H1 (cell line): Measurements from ENCODE around the gene TK1. TPM values are rescaled to one million over a fixed set of nuclear protein-coding genes. Genes with fewer than 3 reads are reported as not detected.

Experiments
- CTCF ChIA-PET: fragments of 300-600 bp; sonication (Branson Sonifier 250); formaldehyde crosslinking; loops from one replicate; lab custom pipeline; 2021; ENCODE audit not compliant: partially characterized antibody; lab: Charles Lee
- POLR2A ChIA-PET: fragments of 300-600 bp; sonication (Branson Sonifier 250); formaldehyde crosslinking; loops from one replicate; lab custom pipeline; 2021; ENCODE audit warnings: inconsistent platforms; ENCODE audit not compliant: partially characterized antibody; lab: Charles Lee
- DNase-seq, 2 experiments: peaks; one replicate each; pipeline versions ENCODE4 v3.0.0 to v3.0.0-alpha.2; 2010 to 2022; ENCODE audit warnings: low spot score in 2 of 2, low read depth in 1 of 2, mixed read lengths in 1 of 2
- FAIRE-seq: peaks from 2 replicates; lab custom pipeline; 2011; peaks lifted over from hg19 to GRCh38; lab: Jason Lieb, UNC
- H2AFZ ChIP-seq: 2 replicates; pipeline ENCODE4 v1.8.1; 2012; ENCODE audit warnings: low read length, inconsistent platforms
- H2AK5ac ChIP-seq: 2 replicates; pipeline ENCODE4 v1.6.1; 2013; ENCODE audit warnings: low read depth, low read length
- H2BK120ac ChIP-seq: replicated peaks from 2 replicates; pipeline ENCODE3; 2013; ENCODE audit warnings: low read depth, low read length, inconsistent platforms
- H2BK12ac ChIP-seq: 2 replicates; pipeline ENCODE4 v1.6.1; 2013; ENCODE audit warnings: low read depth, low read length
- H2BK15ac ChIP-seq: 2 replicates; pipeline ENCODE4 v1.6.1; 2013; ENCODE audit warnings: low read length
- H2BK20ac ChIP-seq: 2 replicates; pipeline ENCODE4 v1.6.1; 2013; ENCODE audit warnings: low read length
- H2BK5ac ChIP-seq: 2 replicates; pipeline ENCODE4 v1.6.1; 2013; ENCODE audit warnings: low read depth, low read length
- H3K14ac ChIP-seq: 2 replicates; pipeline ENCODE4 v1.6.1; 2013; ENCODE audit warnings: inconsistent platforms; ENCODE audit not compliant: insufficient read length
- H3K18ac ChIP-seq: 2 replicates; pipeline ENCODE4 v1.6.1; 2013; ENCODE audit warnings: low read length; ENCODE audit errors: extremely low read depth
- H3K23ac ChIP-seq: 2 replicates; pipeline ENCODE4 v1.6.1; 2013; ENCODE audit warnings: inconsistent platforms; ENCODE audit not compliant: insufficient read length
- H3K23me2 ChIP-seq: 2 replicates; pipeline ENCODE4 v1.6.1; 2013; ENCODE audit warnings: low read depth, low read length
- H3K27ac ChIP-seq: 2 replicates; pipeline ENCODE4 v1.6.1; 2011; ENCODE audit warnings: low read depth, low read length, inconsistent platforms
- H3K27me3 ChIP-seq, 4 experiments: replicated peaks in 1 of 4; 1 replicate in 1 of 4; 2 replicates in 3 of 4; pipeline versions ENCODE4 v1.6.1 to v1.8.1; 2011 to 2013; ENCODE audit warnings: low read length in 3 of 4, mild to moderate bottlenecking in 3 of 4, inconsistent platforms in 2 of 4, mixed read lengths in 2 of 4, moderate library complexity in 1 of 4; ENCODE audit not compliant: control insufficient read depth in 3 of 4, insufficient read depth in 3 of 4; ENCODE audit errors: extremely low read depth in 1 of 4
- H3K36me3 ChIP-seq, 4 experiments: 2 replicates each; pipeline versions ENCODE4 v1.6.1 to v1.8.1; 2011 to 2013; ENCODE audit warnings: mild to moderate bottlenecking in 4 of 4, low read length in 3 of 4, moderate library complexity in 2 of 4, control low read depth in 1 of 4, inconsistent platforms in 1 of 4; ENCODE audit not compliant: insufficient read depth in 4 of 4, control insufficient read depth in 2 of 4
- H3K4ac ChIP-seq: replicated peaks from 2 replicates; pipeline ENCODE3; 2013; ENCODE audit warnings: low read length, low read depth, mixed read lengths, inconsistent platforms; ENCODE audit not compliant: insufficient read length
- H3K4me1 ChIP-seq, 4 experiments: replicated peaks in 1 of 4; 1 replicate in 1 of 4; 2 replicates in 3 of 4; pipeline versions ENCODE4 v1.6.1 to v1.8.1; 2011 to 2013; ENCODE audit warnings: low read length in 3 of 4, inconsistent platforms in 2 of 4, mixed read lengths in 1 of 4; ENCODE audit not compliant: insufficient read depth in 4 of 4, control insufficient read depth in 3 of 4
- H3K4me2 ChIP-seq, 2 experiments: 2 replicates each; pipeline versions ENCODE4 v1.6.1 to v1.8.1; 2011 to 2013; ENCODE audit warnings: low read depth in 2 of 2, low read length in 2 of 2, control low read depth in 1 of 2, inconsistent platforms in 1 of 2, mild to moderate bottlenecking in 1 of 2; ENCODE audit not compliant: insufficient read depth in 1 of 2
- H3K4me3 ChIP-seq, 4 experiments: fragments of 200-600, 300-600 bp in 1 of 4; sonication (generic), shearing (Covaris generic), sonication (Bioruptor Twin) in 1 of 4; 2 replicates each; pipeline versions ENCODE4 v1.5.1 to v1.8.1; 2011 to 2016; ENCODE audit warnings: low read length in 4 of 4, low read depth in 3 of 4, control low read depth in 2 of 4, inconsistent platforms in 2 of 4, mild to moderate bottlenecking in 2 of 4, mixed read lengths in 1 of 4, moderate library complexity in 1 of 4; ENCODE audit not compliant: insufficient read depth in 2 of 4; ENCODE audit errors: extremely low read depth in 1 of 4
- H3K56ac ChIP-seq: replicated peaks from 2 replicates; pipeline ENCODE3; 2013; ENCODE audit warnings: low read depth, mild to moderate bottlenecking, mixed read lengths, low read length, inconsistent platforms; ENCODE audit not compliant: insufficient read length
- H3K79me1 ChIP-seq: 2 replicates; pipeline ENCODE4 v1.6.1; 2013; ENCODE audit warnings: low read depth, low read length, control low read depth
- H3K79me2 ChIP-seq, 2 experiments: 2 replicates each; pipeline versions ENCODE4 v1.6.1 to v1.8.1; 2012 to 2013; ENCODE audit warnings: low read length in 2 of 2, mild to moderate bottlenecking in 2 of 2, inconsistent platforms in 1 of 2; ENCODE audit not compliant: insufficient read depth in 2 of 2, control insufficient read depth in 1 of 2
- H3K9ac ChIP-seq, 4 experiments: replicated peaks in 1 of 4; 1 replicate in 1 of 4; 2 replicates in 3 of 4; pipeline versions ENCODE4 v1.6.1 to v1.8.1; 2011 to 2013; ENCODE audit warnings: low read depth in 3 of 4, low read length in 3 of 4, control low read depth in 2 of 4, mild to moderate bottlenecking in 2 of 4, moderate library complexity in 2 of 4, inconsistent platforms in 1 of 4; ENCODE audit errors: extremely low read depth in 1 of 4
- H3K9me3 ChIP-seq, 2 experiments: 2 replicates each; pipeline versions ENCODE4 v1.6.1 to v1.8.1; 2012 to 2013; ENCODE audit warnings: mild to moderate bottlenecking in 2 of 2, moderate library complexity in 2 of 2, control low read depth in 1 of 2, inconsistent platforms in 1 of 2, low read depth in 1 of 2, low read length in 1 of 2, mixed read lengths in 1 of 2; ENCODE audit not compliant: insufficient read depth in 2 of 2
- H4K20me1 ChIP-seq, 2 experiments: replicated peaks in 1 of 2; 2 replicates each; pipeline versions ENCODE3 to v1.8.1; 2011 to 2013; ENCODE audit warnings: inconsistent platforms in 2 of 2, low read length in 2 of 2, mild to moderate bottlenecking in 1 of 2; ENCODE audit not compliant: insufficient read depth in 2 of 2, control insufficient read depth in 1 of 2
- H4K5ac ChIP-seq: 2 replicates; pipeline ENCODE4 v1.6.1; 2013; ENCODE audit warnings: low read length, low read depth, mixed read lengths, inconsistent platforms; ENCODE audit not compliant: insufficient read length
- H4K8ac ChIP-seq: 2 replicates; pipeline ENCODE4 v1.8.0; 2013; ENCODE audit warnings: mild to moderate bottlenecking, moderate library complexity, low read length, inconsistent platforms; ENCODE audit not compliant: insufficient read depth; ENCODE audit errors: extremely low read depth
- H4K91ac ChIP-seq: replicated peaks from 2 replicates; pipeline ENCODE3; 2013; ENCODE audit warnings: low read length, mixed read lengths, inconsistent platforms; ENCODE audit not compliant: insufficient read length
- BACH1 ChIP-seq: IDR thresholded peaks from 2 replicates; pipeline ENCODE4 v1.6.1; 2012; ENCODE audit warnings: low read length, improper control_type of control experiment
- BCL11A ChIP-seq, 2 experiments: IDR thresholded peaks; one replicate each; pipeline ENCODE4 v1.6.1; 2011; ENCODE audit warnings: low read depth in 2 of 2, low read length in 2 of 2, mild to moderate bottlenecking in 2 of 2
- CHD1 ChIP-seq: IDR thresholded peaks from 2 replicates; pipeline ENCODE4 v1.6.1; 2012; ENCODE audit warnings: low read depth, low read length, improper control_type of control experiment
- CTBP2 ChIP-seq: IDR thresholded peaks from 2 replicates; pipeline ENCODE4 v1.7.0; 2011; ENCODE audit warnings: borderline replicate concordance, mild to moderate bottlenecking, moderate library complexity, mixed read lengths, low read length; ENCODE audit not compliant: insufficient read depth, insufficient read length
- FOSL1 ChIP-seq: IDR thresholded peaks from 2 replicates; pipeline ENCODE4 v1.6.1; 2011; ENCODE audit warnings: mild to moderate bottlenecking, low read depth, low read length, moderate library complexity; ENCODE audit not compliant: insufficient read depth
- POLR2A ChIP-seq, 2 experiments: IDR thresholded peaks; 1 replicate in 1 of 2; 2 replicates in 1 of 2; pipeline ENCODE4 v1.6.1; 2011; ENCODE audit warnings: low read depth in 2 of 2, low read length in 2 of 2, mild to moderate bottlenecking in 2 of 2; ENCODE audit errors: control extremely low read depth in 1 of 2
- RAD21 ChIP-seq, 2 experiments: IDR thresholded peaks in 1 of 2; conservative IDR thresholded peaks in 1 of 2; 2 replicates each; pipeline ENCODE4 v1.6.1; 2011; ENCODE audit warnings: low read depth in 2 of 2, low read length in 2 of 2, improper control_type of control experiment in 1 of 2, inconsistent platforms in 1 of 2, mild to moderate bottlenecking in 1 of 2, moderate library complexity in 1 of 2
- SIRT6 ChIP-seq: IDR thresholded peaks from one replicate; pipeline ENCODE4 v1.7.1; 2012; ENCODE audit warnings: low read length, inconsistent platforms
- SIX5 ChIP-seq: IDR thresholded peaks from 2 replicates; pipeline ENCODE4 v1.6.1; 2011; ENCODE audit warnings: mild to moderate bottlenecking, low read depth, low read length
- SP2 ChIP-seq: IDR thresholded peaks from 2 replicates; pipeline ENCODE4 v1.6.1; 2012; ENCODE audit warnings: mild to moderate bottlenecking, low read length, inconsistent platforms
- TCF12 ChIP-seq: IDR thresholded peaks from 2 replicates; pipeline ENCODE4 v1.6.1; 2011; ENCODE audit warnings: low read depth, mild to moderate bottlenecking, low read length
- TEAD4 ChIP-seq: IDR thresholded peaks from 2 replicates; pipeline ENCODE4 v1.6.1; 2012; ENCODE audit warnings: low read depth, low read length, inconsistent platforms, mixed read lengths
- WGBS, 2 experiments: shearing (Covaris generic) in 1 of 2; methylation state at CpG; one replicate each; pipeline versions ENCODE4 v1.1.6 to v1.1.7; 2013 to 2015; ENCODE audit warnings: low lambda C conversion rate in 2 of 2, mixed read lengths in 2 of 2, inconsistent platforms in 1 of 2, low coverage in 1 of 2, missing lambda C conversion rate in 1 of 2; ENCODE audit not compliant: insufficient replicate concordance in 2 of 2, insufficient coverage in 1 of 2, insufficient read length in 1 of 2; ENCODE audit errors: extremely low coverage in 1 of 2, missing lambda C conversion rate in 1 of 2; 5-methylcytosine and 5-hydroxymethylcytosine counted together
- polyA plus RNA-seq, 7 experiments: library from polyadenylated mRNA; depleted of rRNA in 3 of 7; stranded (reverse) in 5 of 7; unstranded in 2 of 7; fragments of >200 nt in 5 of 7; fragments of 200-250 nt in 2 of 7; gene quantifications; 1 replicate in 5 of 7; 2 replicates in 1 of 7; 4 replicates in 1 of 7; pipeline versions ENCODE4 v1.2.1 to v1.2.3, GENCODE V29; 2011 to 2013; ENCODE audit warnings: missing spikeins in 2 of 7, mixed read lengths in 2 of 7
- total RNA-seq: library from RNA; stranded (reverse); fragmentation: NEBNext Ultra II Directional; extraction: Animal tissue kit (Norgen Biotek cat#: 25700); gene quantifications from 2 replicates; pipeline ENCODE4 v1.2.1, GENCODE V29; 2021

Gene TK1
- total and polyA plus RNA-seq, 2 of the 8 experiments (the other 6 are each of a cell fraction or from before 2014, with no cell fraction given), result 66.9 to 147 TPM

- 81% methylated on average over 20 of the region's 26 CpGs; no CpG with 5 or more reads in 1 of the 2 experiments for WGBS, 2 experiments
- Histone ChIP-seq H3K36me3 (no peaks in the 10 kb centered on the region), H4K20me1 (peaks cover 0 to 6% of the 10 kb centered on the region in 2 experiments), H3K18ac (no peak overlapping the region), H3K23ac (no peak overlapping the region), H3K79me1 (no peaks in the 10 kb centered on the region), H4K5ac (no peak overlapping the region), H3K4me2 (no peak overlapping the region), H3K4me1 (peaks cover 0 to 10% (median 7%) of the 10 kb centered on the region in 4 experiments; a peak in 4 of 7 replicates), H2BK15ac (peak overlapping the region; percentile 92; the same call in 1 of the 2 replicates), H4K91ac (peak overlapping the region; percentile 17), H3K23me2 (peaks cover 2% of the 10 kb centered on the region; the same call in 1 of the 2 replicates), H2AFZ (no peak overlapping the region), H2BK120ac (no peak overlapping the region), H2BK20ac (0 out of 2 replicates have a peak overlapping the region, but pooled peaks have one; percentile 48), H3K14ac (no peak overlapping the region), H2BK5ac (no peak overlapping the region), H3K79me2 (no peaks in the 10 kb centered on the region), H2BK12ac (peak overlapping the region; percentile 43; the same call in 1 of the 2 replicates), H2AK5ac (no peak overlapping the region), H3K4me3 (no peak overlapping the region), H4K8ac (peak overlapping the region; percentile 59; the same call in 1 of the 2 replicates), H3K9me3 (no peaks in the 10 kb centered on the region), H3K56ac (no peak overlapping the region), H3K27me3 (peaks cover 0 to 17% (median 9%) of the 10 kb centered on the region in 4 experiments; a peak in 5 of 7 replicates), H3K27ac (no peak overlapping the region), H3K9ac (no peak overlapping the region), H3K4ac (no peak overlapping the region)
- POLR2A ChIA-PET, result interaction anchor here (0.6 to 3.7 kb wide), 9 partner anchors 9 to 684 kb away, joined by 3 to 16 read pairs (median 4); partner anchors contain the start of genes AFMID, TK1 and TMC6
- FAIRE-seq (no peak), DNase-seq (peak in 1 of 2 experiments; percentile 71)
- CTCF ChIA-PET, result interaction anchor here (0.6 to 8.0 kb wide), 21 partner anchors 8 to 613 kb away, joined by 3 to 122 read pairs (median 5); partner anchors contain the start of gene TMC6
- TF ChIP-seq BCL11A (IDR thresholded peaks at IDR 0.05; ENCODE audit: low read depth in 2 of 2, low read length in 2 of 2), result no peak
- 0 out of 2 replicates have a peak, but pooled peaks have one; percentile 18 for TF ChIP-seq TEAD4
- no peak for TF ChIP-seq TCF12
- TF ChIP-seq CHD1, result no peak
- TF ChIP-seq POLR2A (IDR thresholded peaks at IDR 0.05; ENCODE audit: control extremely low read depth in 1 of 2, low read depth in 2 of 2, low read length in 2 of 2), result no peak
- TF ChIP-seq CTBP2, result no peak
- TF ChIP-seq SP2, result no peak
- no peak for TF ChIP-seq FOSL1
- TF ChIP-seq SIRT6, result no peak
- TF ChIP-seq RAD21 (IDR thresholded peaks at IDR 0.05 in 1 of 2, conservative IDR thresholded peaks at IDR 0.05 in 1 of 2; ENCODE audit: low read depth in 2 of 2, low read length in 2 of 2), result peak; percentile 17 to 30; a peak in 2 of 4 replicates
- no peak for TF ChIP-seq SIX5
- no peak for TF ChIP-seq BACH1
These were observed 49.3 kb downstream of the TK1 start for GRCh38 chr17:78137392-78138203.
